ENCODE measurements around the gene GNB5.
"Not testable (repeated sequence)": the region's sequence is repeated elsewhere in the genome, so short reads cannot be mapped to it uniquely, and the experiment has no call there.

The GNB5 gene

GRCh38 chr15:52191207-52191606, at the start of gene GNB5:
TSS of gene GNB5 (minus strand) at chr15:52191392. CDS start at chr15:52184676, 6,716 bp downstream.
- no peak for DNase-seq (ENCODE audit: low spot score)

DNA sequence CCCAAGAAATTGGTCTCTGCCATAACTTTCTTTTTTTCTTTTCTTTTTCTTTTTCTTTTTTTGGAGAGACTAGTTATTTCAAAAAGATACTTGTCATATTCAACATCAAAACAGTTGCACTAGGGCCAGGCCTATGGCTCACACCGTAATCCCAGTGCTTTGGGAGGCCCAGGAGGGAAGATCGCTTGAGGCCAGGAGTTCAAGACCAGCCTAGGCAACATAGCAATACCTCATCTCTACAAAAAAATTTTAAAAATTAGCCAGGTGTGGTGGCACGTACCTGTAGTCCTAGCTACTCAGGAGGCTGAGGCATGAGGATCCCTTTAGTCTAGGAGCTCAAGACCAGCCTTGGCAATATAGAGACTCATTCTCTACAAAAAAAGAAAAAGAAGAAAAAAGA, 49.0 kb upstream of the GNB5 start:
- DNase-seq (ENCODE audit: low spot score): no peak

DNA sequence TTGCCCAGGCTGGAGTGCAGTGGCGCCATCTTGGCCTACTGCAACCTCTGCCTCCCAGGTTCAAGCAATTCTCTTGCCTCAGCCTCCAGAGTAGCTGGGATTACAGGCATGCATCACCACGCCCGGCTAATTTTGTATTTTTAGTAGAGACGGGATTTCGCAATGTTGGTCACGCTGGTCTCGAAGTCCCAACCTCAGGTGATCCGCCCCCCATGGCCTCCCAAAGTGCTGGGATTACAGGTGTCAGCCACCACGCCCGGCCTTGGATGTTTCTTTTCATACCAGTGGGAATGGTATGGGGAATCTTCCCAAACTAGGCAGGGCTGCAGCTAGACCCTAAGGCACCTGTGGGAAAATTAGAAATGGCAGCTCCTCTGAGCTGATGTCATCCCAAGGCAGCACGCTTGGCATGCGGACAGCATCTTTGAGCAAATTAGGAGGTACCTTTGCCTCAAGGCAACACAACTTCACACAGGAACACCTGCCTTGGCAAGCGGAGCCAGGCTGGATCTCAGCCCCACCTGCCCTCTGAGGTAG, 47.9 kb upstream of the GNB5 start:
- DNase-seq (ENCODE audit: low spot score): not testable (repeated sequence)

DNA sequence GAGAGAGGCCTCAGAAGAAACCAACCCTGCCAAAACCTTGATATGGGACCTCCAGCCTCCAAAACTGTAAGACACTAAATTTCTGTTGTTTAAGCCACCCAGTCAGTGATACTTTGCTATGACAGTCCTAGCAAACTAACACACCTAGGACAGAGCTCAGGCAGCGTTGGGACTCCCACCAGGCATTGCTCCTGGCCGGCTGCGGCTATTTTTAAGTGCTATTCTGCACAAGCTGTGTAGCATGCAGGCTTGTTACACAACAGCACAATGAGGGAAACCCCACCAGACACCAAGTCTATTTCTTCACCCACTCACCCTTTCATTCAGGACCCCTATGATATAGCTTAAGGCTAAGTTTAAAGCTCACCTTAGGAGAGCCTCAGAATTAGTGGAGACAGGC, 47.0 kb upstream of the GNB5 start:
- no peak for DNase-seq (ENCODE audit: low spot score)

DNA sequence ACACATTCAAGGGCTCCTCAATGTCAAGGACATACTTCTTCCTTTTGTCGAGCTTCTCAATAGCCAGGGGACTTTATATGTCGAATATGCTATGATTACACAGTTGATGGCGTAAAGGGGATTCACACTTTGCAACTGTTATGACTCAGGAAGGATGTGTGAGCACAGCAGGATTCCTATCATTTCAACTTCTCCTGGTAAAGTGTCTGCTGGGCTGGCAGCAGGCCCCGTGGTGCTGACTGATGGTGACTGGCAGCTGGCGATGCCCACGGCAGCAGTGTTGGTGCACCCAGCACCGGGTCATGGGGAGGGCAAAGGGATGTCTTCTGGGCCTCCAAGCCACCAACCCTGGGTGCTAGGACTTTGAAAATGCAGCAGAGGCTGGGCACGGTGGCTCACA, 44.8 kb upstream of the GNB5 start:
- DNase-seq (ENCODE audit: low spot score): no peak

- no peak for DNase-seq (ENCODE audit: low spot score)
These were observed 43.7 kb upstream of the GNB5 start for GRCh38 chr15:52234596-52235541.

DNA sequence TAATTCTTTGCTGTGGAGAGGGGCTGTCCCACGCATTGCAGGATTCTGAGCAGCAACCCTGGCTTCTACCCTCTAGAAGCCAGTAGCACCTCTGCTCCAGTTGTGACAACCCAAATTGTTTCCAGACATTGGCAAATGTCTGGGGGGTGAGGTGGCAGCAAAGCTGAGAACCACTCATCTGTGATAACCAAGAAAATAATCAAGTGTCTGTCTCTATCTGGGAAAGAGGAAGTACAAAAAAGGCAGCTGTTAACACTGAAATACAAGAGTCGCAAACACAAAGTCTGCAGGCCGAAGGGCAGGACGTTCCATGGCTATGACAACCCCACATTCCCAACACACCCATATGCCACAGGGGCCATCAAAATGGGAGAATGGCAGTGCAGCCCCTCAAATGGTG, 42.2 kb upstream of the GNB5 start:
- DNase-seq (ENCODE audit: low spot score): peak; percentile 68

GRCh38 chr15:52232327-52232726, 41.1 kb upstream of the GNB5 start:
- no peak for DNase-seq (ENCODE audit: low spot score)

DNA sequence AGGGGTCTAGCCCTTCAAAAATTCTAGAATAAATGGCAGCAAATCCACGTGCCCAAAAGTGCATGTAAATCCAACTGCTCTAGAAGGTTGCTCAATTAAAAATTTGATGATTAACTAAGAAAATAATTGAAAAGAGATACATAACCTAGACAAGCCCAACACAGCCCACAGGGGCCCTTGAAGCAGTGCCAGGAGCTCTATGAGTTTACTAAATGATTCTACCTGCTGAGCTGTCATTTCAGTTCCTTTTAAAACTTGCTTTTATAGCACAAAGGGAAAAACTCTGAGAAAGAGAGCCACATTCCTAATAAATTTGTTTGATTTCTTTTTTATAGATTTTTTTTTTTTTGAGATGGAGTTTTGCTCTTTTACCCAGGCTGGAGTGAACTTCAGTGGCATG, 38.9 kb upstream of the GNB5 start:
- DNase-seq (ENCODE audit: low spot score): no peak

DNA sequence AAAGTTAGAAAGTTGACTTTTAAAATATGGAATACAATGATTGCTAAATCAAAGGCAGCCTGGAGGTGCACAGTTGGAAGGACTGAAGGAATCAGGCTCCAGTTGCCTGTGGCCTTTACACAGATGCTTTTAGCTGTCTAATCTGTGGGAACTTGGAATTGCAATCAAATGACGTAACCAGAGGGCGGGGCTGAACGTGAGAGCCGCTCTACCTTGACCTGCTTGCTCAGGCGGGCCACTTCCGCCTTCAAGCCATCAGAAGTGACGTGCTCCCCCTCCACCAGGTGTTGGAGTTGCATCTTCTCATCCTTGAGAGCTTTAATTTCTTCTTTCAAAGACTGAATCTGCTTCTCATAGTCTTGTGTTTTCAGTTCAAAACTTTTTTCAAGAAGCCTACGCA, 37.7 kb upstream of the GNB5 start:
- peak; percentile 93 for DNase-seq (ENCODE audit: low spot score)

GRCh38 chr15:52227456-52227855, 36.3 kb upstream of the GNB5 start:
- peak; percentile 83 for DNase-seq (ENCODE audit: low spot score)

DNA sequence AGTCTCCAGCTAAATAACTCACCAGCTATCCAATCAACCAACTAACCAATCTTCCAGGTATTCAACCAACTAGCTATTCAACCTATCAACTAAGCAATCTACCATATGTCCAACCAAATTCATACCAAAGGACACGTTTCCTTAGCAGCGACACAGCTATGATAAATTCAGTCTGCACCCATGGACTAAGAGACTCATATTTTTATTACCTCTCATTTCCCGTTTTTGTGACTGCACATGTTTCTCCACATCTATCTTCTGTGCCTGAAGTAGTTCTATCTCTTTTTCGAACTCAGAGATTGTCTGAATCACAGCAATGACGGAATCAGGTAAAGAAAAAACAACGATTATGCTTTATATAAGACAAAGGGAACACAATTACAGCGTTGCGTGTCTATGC, 34.0 kb upstream of the GNB5 start:
- DNase-seq (ENCODE audit: low spot score): no peak

DNA sequence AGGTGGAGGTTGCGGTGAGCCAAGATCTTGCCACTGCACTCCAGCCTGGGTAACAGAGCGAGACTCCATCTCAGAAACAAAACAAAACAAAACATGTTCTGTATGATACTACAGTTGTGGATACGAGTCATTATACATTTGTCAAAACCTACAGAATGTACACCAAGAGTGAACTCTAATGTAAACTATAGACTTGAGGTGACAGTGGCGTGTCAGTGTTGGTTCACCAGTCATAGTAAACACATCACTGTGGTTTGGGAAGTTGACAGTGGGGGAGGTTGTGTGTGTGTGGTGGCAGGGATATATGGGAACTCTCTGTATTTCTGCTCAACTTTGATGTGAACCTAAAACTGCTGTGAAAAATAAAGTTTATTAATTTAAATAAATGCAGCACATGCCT, 33.0 kb upstream of the GNB5 start:
- DNase-seq (ENCODE audit: low spot score): no peak

GRCh38 chr15:52221730-52222129, 30.5 kb upstream of the GNB5 start:
- DNase-seq (ENCODE audit: low spot score): no peak

- DNase-seq (ENCODE audit: low spot score): no peak
These were observed 29.9 kb upstream of the GNB5 start for GRCh38 chr15:52220937-52221660.

- no peak for DNase-seq (ENCODE audit: low spot score)
These were observed 29.1 kb upstream of the GNB5 start for GRCh38 chr15:52220251-52220650.

- DNase-seq (ENCODE audit: low spot score): no peak
These were observed 27.6 kb upstream of the GNB5 start for GRCh38 chr15:52218816-52219215.

DNA sequence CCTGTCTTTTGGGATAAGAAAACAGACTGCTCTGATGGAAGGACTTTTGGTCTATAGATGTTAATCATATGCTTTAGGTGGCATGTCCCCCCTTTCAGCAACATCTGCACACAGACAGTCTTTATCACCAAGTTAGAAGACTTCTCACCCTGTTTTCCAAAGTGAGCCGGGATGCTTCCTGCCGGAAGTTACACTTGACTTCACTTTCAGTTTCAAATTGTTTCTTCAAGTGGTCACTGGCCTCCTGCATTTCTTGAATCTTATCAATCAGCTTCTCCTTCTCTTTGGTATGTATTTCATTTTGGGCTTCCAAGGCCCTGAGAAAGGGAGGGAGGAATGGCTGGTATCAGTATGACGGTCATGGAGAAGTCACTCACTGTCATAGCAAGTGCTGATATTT, 27.2 kb upstream of the GNB5 start:
- peak; percentile 30 for DNase-seq (ENCODE audit: low spot score)

DNA sequence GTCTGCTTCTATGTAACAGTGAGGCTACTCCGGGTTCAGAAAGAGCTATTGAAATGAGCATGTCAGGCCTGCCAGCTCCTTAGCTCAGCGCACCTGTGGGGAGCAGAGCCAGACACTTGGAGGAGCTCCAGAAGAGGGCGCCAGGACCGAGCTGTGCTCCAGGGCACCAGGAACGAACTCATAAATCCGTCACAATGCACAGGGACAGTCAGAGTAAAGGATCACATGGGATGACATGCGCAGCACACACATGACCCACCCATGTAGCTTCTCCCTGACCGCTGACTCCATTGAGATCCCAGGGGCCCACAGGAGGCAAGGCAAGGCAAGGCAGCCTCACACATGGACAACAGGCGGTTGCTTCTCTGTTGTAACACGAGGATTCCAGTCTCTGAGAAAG, 26.0 kb upstream of the GNB5 start:
- DNase-seq (ENCODE audit: low spot score): peak; percentile 7

GRCh38 chr15:52214553-52214952, 23.4 kb upstream of the GNB5 start:
- DNase-seq (ENCODE audit: low spot score): no peak

DNA sequence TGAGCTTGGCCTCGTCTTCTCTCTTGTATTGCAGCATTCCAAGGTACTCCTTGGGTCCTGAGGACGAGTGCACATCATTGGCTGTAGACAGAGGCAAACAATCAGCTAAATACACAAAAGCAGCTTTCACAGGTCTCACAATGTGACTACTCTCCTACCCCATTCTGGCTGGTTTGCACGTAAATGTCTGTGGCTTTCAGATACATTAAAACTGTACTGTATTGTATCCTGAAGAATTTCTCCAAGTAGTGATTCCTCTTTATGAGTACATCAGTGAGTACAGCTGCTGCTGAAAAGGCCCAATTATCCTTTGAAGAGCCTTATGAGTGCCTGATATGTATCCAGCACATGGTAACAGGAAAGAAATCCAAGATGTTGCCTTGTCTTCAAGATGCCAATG, 22.0 kb upstream of the GNB5 start:
- DNase-seq (ENCODE audit: low spot score): no peak

GRCh38 chr15:52208306-52208946, 17.2 kb upstream of the GNB5 start:
- DNase-seq (ENCODE audit: low spot score): peak; percentile 60

- no peak for DNase-seq (ENCODE audit: low spot score)
These were observed 16.0 kb upstream of the GNB5 start for GRCh38 chr15:52207191-52207590.

Data from kidney tubule cell (primary cell).